ENCODE measurements around the gene GAD2.
"Not testable (repeated sequence)": the region's sequence is repeated elsewhere in the genome, so short reads cannot be mapped to it uniquely, and the experiment has no call there.

GAD2 gene

GRCh38 chr10:26323219-26323618, 106.6 kb downstream of the GAD2 start:
- no peak for DNase-seq

GRCh38 chr10:26326851-26327250, 110.3 kb downstream of the GAD2 start:
- DNase-seq: no peak

GRCh38 chr10:26327811-26328210, 111.2 kb downstream of the GAD2 start:
- DNase-seq: no peak

- no peak for DNase-seq
Measured at GRCh38 chr10:26331371-26331770, 114.8 kb downstream of the GAD2 start.

- DNase-seq: no peak
Measured at GRCh38 chr10:26334232-26334931, 117.8 kb downstream of the GAD2 start.

- peak; percentile 41 for DNase-seq
Measured at GRCh38 chr10:26334932-26335573, 118.5 kb downstream of the GAD2 start.

GRCh38 chr10:26335574-26336093, 119.1 kb downstream of the GAD2 start:
- DNase-seq: no peak

- DNase-seq: no peak
Measured at GRCh38 chr10:26336979-26337378, 120.4 kb downstream of the GAD2 start.

- no peak for DNase-seq
Measured at GRCh38 chr10:26341701-26342100, 125.1 kb downstream of the GAD2 start.

GRCh38 chr10:26348821-26349417, 132.3 kb downstream of the GAD2 start:
- not testable (repeated sequence) for DNase-seq

Measured in NCI-H1105 treated with DMSO at 0.1 percent for 48 hours (cell line).